HepG2 (cell line): ENCODE measurements around the gene SHROOM1. TPM values are rescaled to one million over a fixed set of nuclear protein-coding genes. Genes with fewer than 3 reads are reported as not detected.

Source experiments
- CC2D1A ChIP-seq: sonication (generic); formaldehyde crosslinking; IDR thresholded peaks from 2 replicates; pipeline ENCODE4 v1.8.1; 2023; ENCODE audit warnings: mild to moderate bottlenecking, missing genetic modification reagents
- CHD4 ChIP-seq: fragments of 200-600 bp; sonication (generic); IDR thresholded peaks from 2 replicates; pipeline ENCODE4 v1.7.0; 2017; ENCODE audit warnings: mild to moderate bottlenecking, low read length, borderline replicate concordance
- E2F1 ChIP-seq: sonication (generic); formaldehyde crosslinking; IDR thresholded peaks from 2 replicates; pipeline ENCODE4 v1.5.0; 2020; ENCODE audit warnings: missing genetic modification reagents
- GTF2F1 ChIP-seq: fragments of 150-350 bp; IDR thresholded peaks from 2 replicates; pipeline ENCODE4 v1.6.1; 2014; ENCODE audit warnings: low read length
- MED8 ChIP-seq: sonication (generic); formaldehyde crosslinking; IDR thresholded peaks from 2 replicates; pipeline ENCODE4 v1.8.1; 2023; ENCODE audit warnings: mild to moderate bottlenecking, missing genetic modification reagents; ENCODE audit not compliant: insufficient replicate concordance
- NFYC ChIP-seq: IDR thresholded peaks from 2 replicates; pipeline ENCODE4 v1.6.1; 2016; ENCODE audit warnings: missing genetic modification reagents, missing compliant biosample characterization
- NONO ChIP-seq, 2 experiments: fragments of 450-650 bp in 1 of 2; sonication (generic) in 1 of 2; formaldehyde crosslinking in 1 of 2; IDR thresholded peaks in 1 of 2; conservative IDR thresholded peaks in 1 of 2; 2 replicates each; pipeline versions ENCODE4 v1.6.1 to v1.8.0; 2017 to 2022; ENCODE audit warnings: mild to moderate bottlenecking in 1 of 2, missing genetic modification reagents in 1 of 2, moderate library complexity in 1 of 2
- NR1H2 ChIP-seq: sonication (generic); formaldehyde crosslinking; IDR thresholded peaks from 2 replicates; pipeline ENCODE4 v1.8.1; 2022; ENCODE audit warnings: low read depth, missing genetic modification reagents, borderline replicate concordance
- NR2F2 ChIP-seq: IDR thresholded peaks from 2 replicates; pipeline ENCODE4 v1.6.1; 2012; ENCODE audit warnings: low read depth, inconsistent platforms, borderline replicate concordance
- POLR2AphosphoS5 ChIP-seq: IDR thresholded peaks from 2 replicates; pipeline ENCODE4 v1.6.1; 2012; ENCODE audit warnings: low read depth, low read length
- SNAPC4 ChIP-seq: sonication (generic); formaldehyde crosslinking; IDR thresholded peaks from 2 replicates; pipeline ENCODE4 v1.4.0; 2020; ENCODE audit warnings: mild to moderate bottlenecking, missing genetic modification reagents
- SP2 ChIP-seq: sonication (generic); formaldehyde crosslinking; IDR thresholded peaks from 2 replicates; pipeline ENCODE4 v1.5.1; 2020; ENCODE audit warnings: mild to moderate bottlenecking, missing genetic modification reagents
- SRSF9 ChIP-seq: fragments of 200-400 bp; formaldehyde crosslinking; IDR thresholded peaks from 2 replicates; pipeline ENCODE4 v1.6.1; 2018; ENCODE audit warnings: borderline replicate concordance, mild to moderate bottlenecking, low read depth, low read length; ENCODE audit not compliant: insufficient read depth, poor library complexity, severe bottlenecking
- TOPORS ChIP-seq: sonication (generic); formaldehyde crosslinking; IDR thresholded peaks from 2 replicates; pipeline ENCODE4 v1.8.0; 2023; ENCODE audit warnings: mild to moderate bottlenecking, missing genetic modification reagents
- ZNF552 ChIP-seq: sonication (generic); formaldehyde crosslinking; IDR thresholded peaks from 2 replicates; pipeline ENCODE4 v1.9.0; 2022; ENCODE audit warnings: missing genetic modification reagents, mild to moderate bottlenecking, borderline replicate concordance
- ZNF782 ChIP-seq: sonication (generic); formaldehyde crosslinking; IDR thresholded peaks from 2 replicates; pipeline ENCODE4 v1.4.0; 2020; ENCODE audit warnings: missing genetic modification reagents, mild to moderate bottlenecking, borderline replicate concordance
- polyA plus RNA-seq, 8 experiments: library from polyadenylated mRNA; depleted of rRNA in 3 of 8; stranded (reverse) in 7 of 8; unstranded in 1 of 8; fragments of >200 nt; fragmentation: Illumina TruSeq in 4 of 8; extraction: Trizol in 4 of 8; gene quantifications; 2 replicates each; pipeline versions ENCODE4 v1.2.1 to v1.2.3, GENCODE V29; 2011 to 2016; ENCODE audit warnings: low read depth in 4 of 8, missing spikeins in 1 of 8, mixed read lengths in 1 of 8; ENCODE audit not compliant: insufficient read depth in 1 of 8
- total RNA-seq, 5 experiments: library from RNA; depleted of rRNA; stranded (reverse); fragments of >200 nt; fragmentation: Illumina TruSeq; extraction: Trizol; gene quantifications; 2 replicates each; pipeline ENCODE4 v1.2.3, GENCODE V29; 2016; ENCODE audit warnings: low read depth in 1 of 5
- TF ChIP-seq, protein P1 (sequence below): sonication (generic); formaldehyde crosslinking; IDR thresholded peaks from 2 replicates; pipeline ENCODE4 v1.8.1; 2023; ENCODE audit warnings: mild to moderate bottlenecking, missing genetic modification reagents, borderline replicate concordance
- TF ChIP-seq, protein P2 (sequence below): sonication (generic); formaldehyde crosslinking; IDR thresholded peaks from 2 replicates; pipeline ENCODE4; 2020; ENCODE audit warnings: missing genetic modification reagents, mild to moderate bottlenecking, borderline replicate concordance
- TF ChIP-seq, protein P3 (sequence below): sonication (generic); formaldehyde crosslinking; IDR thresholded peaks from 2 replicates; pipeline ENCODE4 v1.4.0; 2020; ENCODE audit warnings: mild to moderate bottlenecking, missing genetic modification reagents

SHROOM1 gene
- total and polyA plus RNA-seq, 2 of the 13 experiments (the other 11 are each of a cell fraction or from before 2014, with no cell fraction given), result 18.2 to 25.7 TPM

DNA sequence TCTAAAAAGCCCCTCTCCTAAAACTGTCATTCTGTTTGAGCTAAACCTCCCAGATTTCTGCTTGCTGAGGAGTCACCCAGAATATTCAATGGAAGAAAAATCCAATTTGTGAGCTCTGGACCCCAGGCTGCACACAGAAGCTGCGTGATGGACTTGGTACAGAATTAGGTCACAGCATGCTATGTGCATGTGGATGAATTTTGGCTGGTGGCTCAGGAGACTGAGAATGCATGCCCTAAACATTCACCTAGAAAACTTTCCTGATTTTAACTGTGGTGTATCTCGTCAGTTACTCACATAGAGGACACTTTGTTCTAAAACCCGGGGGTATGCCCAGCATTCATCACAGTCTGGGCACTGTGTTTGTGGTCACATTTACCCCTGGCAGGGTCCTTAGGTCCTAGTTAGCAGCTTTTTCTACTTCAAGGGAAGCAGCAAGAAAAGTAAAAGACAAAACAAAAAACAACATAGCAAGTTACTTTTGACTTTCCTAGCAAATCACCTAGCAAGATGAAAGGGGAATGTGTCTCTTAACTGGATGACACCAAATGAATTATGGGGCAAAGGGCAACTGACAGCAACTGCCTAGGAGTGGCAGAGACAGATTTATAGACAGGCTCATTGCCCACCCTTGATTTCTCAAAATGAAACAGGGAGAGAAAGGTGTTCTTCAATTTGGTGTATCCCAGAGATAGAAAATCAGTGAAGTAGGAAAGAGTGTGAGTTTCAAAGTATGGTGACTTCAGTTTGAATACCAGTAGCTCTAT lies 8.3 kb upstream of the SHROOM1 start (continued):
- TF ChIP-seq SNAPC4 (CRISPR knock-in tag) (no peak), ZNF782 (CRISPR knock-in tag) (no peak), NFYC (CRISPR knock-in tag) (no peak), NR1H2 (CRISPR knock-in tag) (no peak), SRSF9 (no peak), ZNF552 (CRISPR knock-in tag) (no peak), POLR2AphosphoS5 (no peak), CHD4 (no peak), SP2 (CRISPR knock-in tag) (no peak), NONO (IDR thresholded peaks at IDR 0.05) (no peak), NONO (CRISPR knock-in tag; conservative IDR thresholded peaks at IDR 0.05) (no peak), E2F1 (CRISPR knock-in tag) (no peak), CC2D1A (CRISPR knock-in tag) (no peak), MED8 (CRISPR knock-in tag) (no peak), TOPORS (no peak), GTF2F1 (no peak), NR2F2 (no peak)
- TF ChIP-seq, protein P1, sequence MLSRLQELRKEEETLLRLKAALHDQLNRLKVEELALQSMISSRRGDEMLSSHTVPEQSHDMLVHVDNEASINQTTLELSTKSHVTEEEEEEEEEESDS (CRISPR knock-in tag), result no peak
- TF ChIP-seq, protein P2, sequence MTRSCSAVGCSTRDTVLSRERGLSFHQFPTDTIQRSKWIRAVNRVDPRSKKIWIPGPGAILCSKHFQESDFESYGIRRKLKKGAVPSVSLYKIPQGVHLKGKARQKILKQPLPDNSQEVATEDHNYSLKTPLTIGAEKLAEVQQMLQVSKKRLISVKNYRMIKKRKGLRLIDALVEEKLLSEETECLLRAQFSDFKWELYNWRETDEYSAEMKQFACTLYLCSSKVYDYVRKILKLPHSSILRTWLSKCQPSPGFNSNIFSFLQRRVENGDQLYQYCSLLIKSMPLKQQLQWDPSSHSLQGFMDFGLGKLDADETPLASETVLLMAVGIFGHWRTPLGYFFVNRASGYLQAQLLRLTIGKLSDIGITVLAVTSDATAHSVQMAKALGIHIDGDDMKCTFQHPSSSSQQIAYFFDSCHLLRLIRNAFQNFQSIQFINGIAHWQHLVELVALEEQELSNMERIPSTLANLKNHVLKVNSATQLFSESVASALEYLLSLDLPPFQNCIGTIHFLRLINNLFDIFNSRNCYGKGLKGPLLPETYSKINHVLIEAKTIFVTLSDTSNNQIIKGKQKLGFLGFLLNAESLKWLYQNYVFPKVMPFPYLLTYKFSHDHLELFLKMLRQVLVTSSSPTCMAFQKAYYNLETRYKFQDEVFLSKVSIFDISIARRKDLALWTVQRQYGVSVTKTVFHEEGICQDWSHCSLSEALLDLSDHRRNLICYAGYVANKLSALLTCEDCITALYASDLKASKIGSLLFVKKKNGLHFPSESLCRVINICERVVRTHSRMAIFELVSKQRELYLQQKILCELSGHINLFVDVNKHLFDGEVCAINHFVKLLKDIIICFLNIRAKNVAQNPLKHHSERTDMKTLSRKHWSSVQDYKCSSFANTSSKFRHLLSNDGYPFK, result no peak
- TF ChIP-seq, protein P3, sequence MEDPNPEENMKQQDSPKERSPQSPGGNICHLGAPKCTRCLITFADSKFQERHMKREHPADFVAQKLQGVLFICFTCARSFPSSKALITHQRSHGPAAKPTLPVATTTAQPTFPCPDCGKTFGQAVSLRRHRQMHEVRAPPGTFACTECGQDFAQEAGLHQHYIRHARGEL, result no peak
